Measurements from ENCODE around the gene PLOD3. TPM values are rescaled to one million over a fixed set of nuclear protein-coding genes. Genes with fewer than 3 reads are reported as not detected.

PLOD3 gene
- total RNA-seq, 2 experiments from 2014 or later, result 9.2 to 30.5 TPM

DNA sequence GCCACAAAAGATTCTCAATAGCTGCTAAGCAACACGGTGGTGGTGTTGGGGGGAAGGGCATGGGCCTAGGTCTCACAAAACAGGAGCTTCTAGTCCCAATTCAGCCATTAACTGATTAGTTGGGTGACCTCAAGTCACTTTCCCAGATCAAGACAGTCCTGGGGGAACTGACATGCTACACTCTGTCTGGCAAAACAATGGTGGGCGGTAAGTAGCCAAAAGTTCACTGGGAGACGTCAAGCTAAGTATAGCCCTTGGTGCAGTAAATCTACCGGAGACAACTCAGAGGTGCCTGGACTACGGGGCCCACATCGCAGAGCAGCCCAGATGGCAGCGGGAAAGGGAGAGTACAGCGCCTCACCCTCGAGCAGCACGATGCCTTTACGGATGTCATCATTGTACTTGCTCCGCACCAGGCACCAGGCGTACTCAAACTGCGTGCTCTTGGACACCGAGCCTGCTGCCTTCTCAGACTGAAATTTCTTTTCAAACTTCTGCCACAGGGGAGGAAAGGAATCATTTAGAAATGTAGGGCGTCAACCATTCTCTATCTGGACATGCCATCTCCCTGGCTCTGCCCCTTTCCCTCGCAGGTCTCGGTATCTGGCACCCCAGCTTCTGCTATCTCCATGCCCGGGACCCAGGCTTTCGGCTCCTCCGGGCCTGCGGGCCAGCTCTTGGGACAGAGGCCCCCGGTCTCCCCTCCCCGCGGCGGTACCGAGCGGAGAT lies 26.4 kb upstream of the PLOD3 start:
- POLR2A ChIA-PET, result interaction anchor here (1.0 to 1.8 kb wide), 4 partner anchors 26 to 354 kb away, joined by 3 to 4 read pairs (median 3); partner anchors contain the start of genes UFSP1 and ZNHIT1
- H4K20me1 ChIP-seq (ENCODE audit: insufficient read depth, low read length), result no peaks in the 10 kb centered on the region
- H3K79me2 ChIP-seq (ENCODE audit: insufficient read depth, low read depth, low read length), result peaks cover 25% of the 10 kb centered on the region; the same call in 1 of the 2 replicates
- H3K4me2 ChIP-seq (ENCODE audit: low read length), result peak overlapping the region; percentile 92
- H2AFZ ChIP-seq (ENCODE audit: low read length), result peak overlapping the region; percentile 36; the same call in 1 of the 2 replicates
- no peak for DNase-seq (ENCODE audit: low spot score)
- TF ChIP-seq CTCF (conservative IDR thresholded peaks at IDR 0.05; ENCODE audit: low read length) (no peak), EZH2phosphoT487 (IDR thresholded peaks at IDR 0.05; ENCODE audit: borderline replicate concordance, low read depth, low read length) (no peak)
- H3K9me3 ChIP-seq (ENCODE audit: low read length), result no peaks in the 10 kb centered on the region
- no TSS peak for BruUV-seq (replicated peaks)
- H3K4me1 ChIP-seq (ENCODE audit: insufficient read depth, low read length, poor library complexity, severe bottlenecking), result peaks cover 18% of the 10 kb centered on the region
- no peaks in the 10 kb centered on the region for H3K9me2 ChIP-seq (ENCODE audit: insufficient read depth, low read length)
- CTCF ChIA-PET (ENCODE audit: unreplicated experiment), result interaction anchor here (0.6 to 1.2 kb wide), 4 partner anchors 9 to 39 kb away, joined by 3 to 6 read pairs (median 4); partner anchors contain the start of gene ZNHIT1
- peaks cover 46% of the 10 kb centered on the region for H3K36me3 ChIP-seq (ENCODE audit: insufficient read depth, low read length)
- intact Hi-C loops (cut with micrococcal nuclease; ENCODE audit: unreplicated experiment), result loop anchor here (2.0 to 5.0 kb wide), 2 partner anchors 25 to 38 kb away; partner anchors contain the start of gene ZNHIT1
- H3K27ac ChIP-seq (ENCODE audit: low read depth, low read length, poor library complexity, severe bottlenecking), result peak overlapping the region; percentile 58
- peak overlapping the region; percentile 87 for H3K4me3 ChIP-seq (ENCODE audit: low read depth, low read length, poor library complexity, severe bottlenecking)

GRCh38 chr7:101241443-101242349 lies 24.3 kb upstream of the PLOD3 start:
- intact Hi-C loops (cut with micrococcal nuclease; ENCODE audit: unreplicated experiment), result loop anchor here (5.0 kb wide), 1 partner anchor 41 kb away; no protein-coding TSS in a partner anchor
- Histone ChIP-seq H3K4me3 (ENCODE audit: low read depth, low read length, poor library complexity, severe bottlenecking) (no peak overlapping the region), H3K4me2 (ENCODE audit: low read length) (no peak overlapping the region), H3K27ac (ENCODE audit: low read depth, low read length, poor library complexity, severe bottlenecking) (no peak overlapping the region), H3K9me3 (ENCODE audit: low read length) (no peaks in the 10 kb centered on the region), H4K20me1 (ENCODE audit: insufficient read depth, low read length) (no peaks in the 10 kb centered on the region), H2AFZ (ENCODE audit: low read length) (no peak overlapping the region), H3K79me2 (ENCODE audit: insufficient read depth, low read depth, low read length) (peaks cover 25% of the 10 kb centered on the region; the same call in 1 of the 2 replicates), H3K4me1 (ENCODE audit: insufficient read depth, low read length, poor library complexity, severe bottlenecking) (peaks cover 18% of the 10 kb centered on the region), H3K9me2 (ENCODE audit: insufficient read depth, low read length) (no peaks in the 10 kb centered on the region), H3K36me3 (ENCODE audit: insufficient read depth, low read length) (peaks cover 47% of the 10 kb centered on the region; the same call in 1 of the 2 replicates)
- POLR2A ChIA-PET, result interaction anchor here (0.6 to 0.7 kb wide), 2 partner anchors 367 to 545 kb away, joined by 3 to 5 read pairs; partner anchors contain the start of gene SRRT
- BruUV-seq (replicated peaks), result no TSS peak
- CTCF ChIA-PET (ENCODE audit: unreplicated experiment), result interaction anchor here (0.6 kb wide), 1 partner anchor 982 kb away, joined by 3 read pairs; no protein-coding TSS in a partner anchor
- TF ChIP-seq EZH2phosphoT487 (IDR thresholded peaks at IDR 0.05; ENCODE audit: borderline replicate concordance, low read depth, low read length) (no peak), CTCF (conservative IDR thresholded peaks at IDR 0.05; ENCODE audit: low read length) (no peak)
- DNase-seq (ENCODE audit: low spot score), result no peak
